Progenitor cell of endocrine pancreas (in vitro differentiated cells): ENCODE measurements around the gene HIBCH. TPM values are rescaled to one million over a fixed set of nuclear protein-coding genes. Genes with fewer than 3 reads are reported as not detected.
"Not testable (repeated sequence)": the region's sequence is repeated elsewhere in the genome, so short reads cannot be mapped to it uniquely, and the experiment has no call there.

Experiments used
- DNase-seq: peaks from one replicate; pipeline ENCODE4 v3.0.0; 2021; ENCODE audit warnings: low spot score; ENCODE audit not compliant: unreplicated experiment
- H3K27ac Mint-ChIP-seq: 2 replicates; pipeline ENCODE4 v1.8.0; 2021; ENCODE audit warnings: mild to moderate bottlenecking, moderate library complexity, mixed read lengths
- H3K27me3 Mint-ChIP-seq: 2 replicates; pipeline ENCODE4 v1.8.0; 2021; ENCODE audit warnings: mixed read lengths
- H3K36me3 Mint-ChIP-seq: 2 replicates; pipeline ENCODE4 v1.8.0; 2022; ENCODE audit warnings: mixed read lengths; ENCODE audit not compliant: insufficient read depth
- H3K4me1 Mint-ChIP-seq: 2 replicates; pipeline ENCODE4 v1.8.0; 2021; ENCODE audit warnings: low read depth, mixed read lengths
- H3K4me3 Mint-ChIP-seq: 2 replicates; pipeline ENCODE4 v1.8.0; 2021; ENCODE audit warnings: low read depth, mild to moderate bottlenecking, moderate library complexity, mixed read lengths
- H3K9me3 Mint-ChIP-seq: 2 replicates; pipeline ENCODE4 v1.8.0; 2021; ENCODE audit warnings: low read depth, mixed read lengths
- CTCF ChIP-seq: fragments of 200-600 bp; sonication (generic); IDR thresholded peaks from one replicate; pipeline ENCODE4 v1.5.0; 2021; ENCODE audit warnings: antibody characterized with exemption, mild to moderate bottlenecking; ENCODE audit not compliant: unreplicated experiment
- total RNA-seq: library from RNA; stranded (reverse); gene quantifications from 2 replicates; pipeline ENCODE4 v1.2.1, GENCODE V29; 2021

Gene HIBCH
- total RNA-seq, 1 donor from 2014 or later: 49.5 TPM

GRCh38 chr2:190315273-190315672, 4.4 kb downstream of the HIBCH start:
- H3K9me3 Mint-ChIP-seq: no peaks in the 10 kb centered on the region
- H3K4me3 Mint-ChIP-seq: no peak overlapping the region
- H3K4me1 Mint-ChIP-seq: peaks cover 23% of the 10 kb centered on the region
- H3K36me3 Mint-ChIP-seq: peaks cover 1% of the 10 kb centered on the region
- H3K27ac Mint-ChIP-seq: peak overlapping the region; percentile 1
- no peak for TF ChIP-seq CTCF
- no peaks in the 10 kb centered on the region for H3K27me3 Mint-ChIP-seq
- DNase-seq: no peak

- Mint-ChIP-seq H3K36me3 (peaks cover 6% of the 10 kb centered on the region), H3K27me3 (no peaks in the 10 kb centered on the region), H3K27ac (no peak overlapping the region), H3K9me3 (no peaks in the 10 kb centered on the region), H3K4me3 (no peak overlapping the region), H3K4me1 (peaks cover 21% of the 10 kb centered on the region)
- DNase-seq: no peak
- TF ChIP-seq CTCF: no peak
Measured at GRCh38 chr2:190313880-190314279, 5.7 kb downstream of the HIBCH start.

GRCh38 chr2:190312635-190313025, 7.0 kb downstream of the HIBCH start:
- not testable (repeated sequence) for H3K4me3 Mint-ChIP-seq, H3K27me3 Mint-ChIP-seq, H3K36me3 Mint-ChIP-seq, H3K27ac Mint-ChIP-seq, H3K9me3 Mint-ChIP-seq, DNase-seq
- H3K4me1 Mint-ChIP-seq: peaks cover 15% of the 10 kb centered on the region

- peaks cover 12% of the 10 kb centered on the region for H3K4me1 Mint-ChIP-seq
- H3K27me3 Mint-ChIP-seq: no peaks in the 10 kb centered on the region
- H3K27ac Mint-ChIP-seq: peak overlapping the region; percentile 25
- no peak overlapping the region for H3K4me3 Mint-ChIP-seq
- no peak for DNase-seq
- peaks cover 10% of the 10 kb centered on the region for H3K36me3 Mint-ChIP-seq
- no peaks in the 10 kb centered on the region for H3K9me3 Mint-ChIP-seq
- TF ChIP-seq CTCF: no peak
Measured at GRCh38 chr2:190311893-190312634, 7.6 kb downstream of the HIBCH start.

- Mint-ChIP-seq H3K4me1 (peaks cover 6% of the 10 kb centered on the region), H3K27ac (no peak overlapping the region), H3K36me3 (peaks cover 16% of the 10 kb centered on the region), H3K9me3 (no peaks in the 10 kb centered on the region), H3K27me3 (no peaks in the 10 kb centered on the region), H3K4me3 (no peak overlapping the region)
- DNase-seq: no peak
- no peak for TF ChIP-seq CTCF
Measured at GRCh38 chr2:190308031-190308430, 11.6 kb downstream of the HIBCH start.

- Mint-ChIP-seq H3K4me1 (peaks cover 4% of the 10 kb centered on the region), H3K27me3 (no peaks in the 10 kb centered on the region), H3K36me3 (peaks cover 32% of the 10 kb centered on the region), H3K4me3 (no peak overlapping the region), H3K27ac (no peak overlapping the region), H3K9me3 (peaks cover 13% of the 10 kb centered on the region)
- no peak for DNase-seq
- no peak for TF ChIP-seq CTCF
Measured at GRCh38 chr2:190304404-190304803, 15.2 kb downstream of the HIBCH start.
